OCI-LY3 (cell line): ENCODE results near the gene FRYL.

ENCODE experiments used
- CTCF ChIP-seq: fragments of 200-600, 300-600 bp; sonication (generic); IDR thresholded peaks from 2 replicates; pipeline ENCODE4 v1.5.1; 2014; ENCODE audit warnings: antibody characterized with exemption, low read length, low read depth
- EZH2phosphoT487 ChIP-seq: fragments of 200-600 bp; shearing (Covaris generic); IDR thresholded peaks from 2 replicates; pipeline ENCODE4 v1.6.1; 2018; ENCODE audit warnings: antibody characterized with exemption, mixed run types, low read depth

DNA sequence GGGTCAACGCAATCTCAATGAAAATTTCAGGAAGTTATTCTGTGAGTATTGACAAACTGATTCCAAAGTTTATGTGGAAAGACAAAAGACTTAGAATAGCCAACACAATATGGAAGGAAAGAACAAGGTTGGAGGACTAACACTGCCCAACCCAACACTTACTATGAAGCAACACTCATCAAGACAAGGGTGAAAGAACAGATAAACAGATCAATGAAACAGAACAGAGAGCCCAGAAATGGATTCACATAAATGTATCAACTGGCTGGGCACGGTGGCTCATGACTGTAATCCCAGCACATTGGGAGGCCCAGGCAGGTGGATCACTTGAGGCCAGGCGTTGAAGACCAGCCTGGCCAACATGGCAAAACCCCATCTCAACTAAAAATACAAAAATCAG is 41.2 kb downstream of the FRYL start:
- no peak for TF ChIP-seq CTCF
- no peak for TF ChIP-seq EZH2phosphoT487
